Left hindlimb (tissue), 1 donor: ENCODE measurements around the gene MT2A.
"Not testable (repeated sequence)": the region's sequence is repeated elsewhere in the genome, so short reads cannot be mapped to it uniquely, and the experiment has no call there.

Experiments used
- DNase-seq: peaks from one replicate; pipeline ENCODE4 v3.0.0-alpha.2; 2018

Gene MT2A

GRCh38 chr16:56608043-56608875 lies at the start of gene MT2A:
Gene MT2A (plus strand): TSS chr16:56608584. CDS start chr16:56608656, 72 bp downstream.
- peak; percentile 93 for DNase-seq

GRCh38 chr16:56559109-56559508 lies 49.3 kb upstream of the MT2A start:
- no peak for DNase-seq

- DNase-seq = no peak
Observed at GRCh38 chr16:56560447-56560846, 47.9 kb upstream of the MT2A start.

GRCh38 chr16:56561126-56561525 lies 47.3 kb upstream of the MT2A start:
- no peak for DNase-seq

GRCh38 chr16:56564793-56565477 lies 43.4 kb upstream of the MT2A start, which contains the start of gene MT4:
Gene MT4 (plus strand): TSS chr16:56565073. CDS start chr16:56565129, 56 bp downstream.
- DNase-seq = no peak

- DNase-seq = no peak
Observed at GRCh38 chr16:56569971-56570370, 38.4 kb upstream of the MT2A start.

GRCh38 chr16:56571525-56571924 lies 36.9 kb upstream of the MT2A start:
- no peak for DNase-seq

- no peak for DNase-seq
Observed at GRCh38 chr16:56574625-56575024, 33.8 kb upstream of the MT2A start.

- DNase-seq = no peak
Observed at GRCh38 chr16:56576585-56577299, 31.6 kb upstream of the MT2A start.

GRCh38 chr16:56577300-56577625 lies 31.1 kb upstream of the MT2A start:
- DNase-seq = no peak

- DNase-seq = no peak
Observed at GRCh38 chr16:56580391-56581048, 27.9 kb upstream of the MT2A start.

- not testable (repeated sequence) for DNase-seq
Observed at GRCh38 chr16:56582911-56583310, 25.5 kb upstream of the MT2A start.

GRCh38 chr16:56583351-56584168 lies 24.8 kb upstream of the MT2A start:
- no peak for DNase-seq

- DNase-seq = no peak
Observed at GRCh38 chr16:56584276-56584675, 24.1 kb upstream of the MT2A start.

GRCh38 chr16:56588781-56589140 lies 19.6 kb upstream of the MT2A start:
- DNase-seq = no peak

- DNase-seq = peak; percentile 41
Observed at GRCh38 chr16:56589141-56590039, 19.0 kb upstream of the MT2A start, which contains the start of gene MT3. Gene MT3 (plus strand): TSS chr16:56589528. CDS start chr16:56589591, 63 bp downstream.

GRCh38 chr16:56591377-56592060 lies 16.9 kb upstream of the MT2A start:
- DNase-seq = no peak

GRCh38 chr16:56593573-56594291 lies 14.7 kb upstream of the MT2A start:
- no peak for DNase-seq

- DNase-seq = no peak
Observed at GRCh38 chr16:56594292-56594619, 14.1 kb upstream of the MT2A start.
